ENCODE data around the gene SLCO3A1. TPM values are rescaled to one million over a fixed set of nuclear protein-coding genes. Genes with fewer than 3 reads are reported as not detected.

The SLCO3A1 gene
- total RNA-seq, 2 experiments from 2014 or later, result 29.5 to 30.4 TPM

GRCh38 chr15:92141607-92142006 is 288.1 kb downstream of the SLCO3A1 start:
- Histone ChIP-seq H3K27me3 (ENCODE audit: control insufficient read depth in 1 of 2, insufficient read depth in 2 of 2, low read length in 2 of 2) (no peaks in the 10 kb centered on the region), H3K36me3 (ENCODE audit: insufficient read depth, low read length) (peaks cover 4% of the 10 kb centered on the region), H3K4me3 (ENCODE audit: low read length) (no peak overlapping the region), H3K4me1 (ENCODE audit: insufficient read depth, low read length) (no peaks in the 10 kb centered on the region), H3K9me3 (ENCODE audit: control insufficient read depth in 1 of 2, insufficient read depth in 1 of 2, low read length in 2 of 2) (no peaks in the 10 kb centered on the region), H3K27ac (ENCODE audit: low read depth in 1 of 2, low read length in 2 of 2) (no peak overlapping the region)
- Mint-ChIP-seq H3K4me3 (no peak overlapping the region), H3K27ac (no peak overlapping the region), H3K4me1 (ENCODE audit: low read depth) (no peaks in the 10 kb centered on the region), H3K27me3 (no peaks in the 10 kb centered on the region), H3K9me3 (peaks cover 1% of the 10 kb centered on the region), H3K36me3 (ENCODE audit: low read depth) (peaks cover 41% of the 10 kb centered on the region)
- TF ChIP-seq CTCF (IDR thresholded peaks at IDR 0.05), result no peak
- ChIA-PET POLR2A (no interaction called here), CTCF (no interaction called here)
- DNase-seq (no peak), ATAC-seq (ENCODE audit: poor library complexity) (no peak)
- intact Hi-C loops (cut with DNase I, micrococcal nuclease), result no loop called here

GRCh38 chr15:92142242-92143232 is 289.0 kb downstream of the SLCO3A1 start:
- CTCF ChIA-PET, result no interaction called here

GRCh38 chr15:92143765-92144164 is 290.3 kb downstream of the SLCO3A1 start:
- Histone ChIP-seq H3K9me3 (ENCODE audit: control insufficient read depth in 1 of 2, insufficient read depth in 1 of 2, low read length in 2 of 2) (no peaks in the 10 kb centered on the region), H3K27ac (ENCODE audit: low read depth in 1 of 2, low read length in 2 of 2) (no peak overlapping the region), H3K27me3 (ENCODE audit: control insufficient read depth in 1 of 2, insufficient read depth in 2 of 2, low read length in 2 of 2) (no peaks in the 10 kb centered on the region), H3K36me3 (ENCODE audit: insufficient read depth, low read length) (peaks cover 17% of the 10 kb centered on the region), H3K4me1 (ENCODE audit: insufficient read depth, low read length) (no peaks in the 10 kb centered on the region), H3K4me3 (ENCODE audit: low read length) (no peak overlapping the region)
- CTCF ChIA-PET, result no interaction called here
- intact Hi-C loops (cut with DNase I, micrococcal nuclease), result no loop called here
- Mint-ChIP-seq H3K27ac (no peak overlapping the region), H3K4me3 (no peak overlapping the region), H3K27me3 (no peaks in the 10 kb centered on the region), H3K9me3 (no peaks in the 10 kb centered on the region), H3K4me1 (ENCODE audit: low read depth) (no peaks in the 10 kb centered on the region), H3K36me3 (ENCODE audit: low read depth) (peaks cover 60% of the 10 kb centered on the region)
- ATAC-seq (ENCODE audit: poor library complexity), result no peak
- POLR2A ChIA-PET, result no interaction called here
- no peak for DNase-seq
- no peak for TF ChIP-seq CTCF (IDR thresholded peaks at IDR 0.05)

More at GRCh38 chr15:92142242-92143232, 289.0 kb downstream of the SLCO3A1 start:
- no peak for TF ChIP-seq CTCF (IDR thresholded peaks at IDR 0.05)
- intact Hi-C loops (cut with DNase I, micrococcal nuclease), result no loop called here
- Mint-ChIP-seq H3K9me3 (no peaks in the 10 kb centered on the region), H3K36me3 (ENCODE audit: low read depth) (peaks cover 48% of the 10 kb centered on the region), H3K27ac (no peak overlapping the region), H3K27me3 (no peaks in the 10 kb centered on the region), H3K4me1 (ENCODE audit: low read depth) (no peaks in the 10 kb centered on the region), H3K4me3 (no peak overlapping the region)
- H3K4me1 ChIP-seq (ENCODE audit: insufficient read depth, low read length), result no peaks in the 10 kb centered on the region
- peaks cover 10% of the 10 kb centered on the region for H3K36me3 ChIP-seq (ENCODE audit: insufficient read depth, low read length)
- H3K4me3 ChIP-seq (ENCODE audit: low read length), result no peak overlapping the region
- POLR2A ChIA-PET, result no interaction called here
- no peaks in the 10 kb centered on the region for H3K27me3 ChIP-seq (ENCODE audit: control insufficient read depth in 1 of 2, insufficient read depth in 2 of 2, low read length in 2 of 2)
- DNase-seq, result no peak
- no peak overlapping the region for H3K27ac ChIP-seq (ENCODE audit: low read depth in 1 of 2, low read length in 2 of 2)
- ATAC-seq (ENCODE audit: poor library complexity), result no peak
- no peaks in the 10 kb centered on the region for H3K9me3 ChIP-seq (ENCODE audit: control insufficient read depth in 1 of 2, insufficient read depth in 1 of 2, low read length in 2 of 2)

Data from CD4-positive, alpha-beta T cell (primary cell).